ENCODE measurements around the gene EIF4G3.

The EIF4G3 gene

GRCh38 chr1:21069549-21069948 is 107.1 kb downstream of the EIF4G3 start:
- TF ChIP-seq, protein P1, sequence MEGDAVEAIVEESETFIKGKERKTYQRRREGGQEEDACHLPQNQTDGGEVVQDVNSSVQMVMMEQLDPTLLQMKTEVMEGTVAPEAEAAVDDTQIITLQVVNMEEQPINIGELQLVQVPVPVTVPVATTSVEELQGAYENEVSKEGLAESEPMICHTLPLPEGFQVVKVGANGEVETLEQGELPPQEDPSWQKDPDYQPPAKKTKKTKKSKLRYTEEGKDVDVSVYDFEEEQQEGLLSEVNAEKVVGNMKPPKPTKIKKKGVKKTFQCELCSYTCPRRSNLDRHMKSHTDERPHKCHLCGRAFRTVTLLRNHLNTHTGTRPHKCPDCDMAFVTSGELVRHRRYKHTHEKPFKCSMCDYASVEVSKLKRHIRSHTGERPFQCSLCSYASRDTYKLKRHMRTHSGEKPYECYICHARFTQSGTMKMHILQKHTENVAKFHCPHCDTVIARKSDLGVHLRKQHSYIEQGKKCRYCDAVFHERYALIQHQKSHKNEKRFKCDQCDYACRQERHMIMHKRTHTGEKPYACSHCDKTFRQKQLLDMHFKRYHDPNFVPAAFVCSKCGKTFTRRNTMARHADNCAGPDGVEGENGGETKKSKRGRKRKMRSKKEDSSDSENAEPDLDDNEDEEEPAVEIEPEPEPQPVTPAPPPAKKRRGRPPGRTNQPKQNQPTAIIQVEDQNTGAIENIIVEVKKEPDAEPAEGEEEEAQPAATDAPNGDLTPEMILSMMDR (conservative IDR thresholded peaks at IDR 0.05; ENCODE audit: low read depth, low read length) = no peak
- H3K4me3 ChIP-seq (ENCODE audit: low read depth, low read length) = no peak overlapping the region
- DNase-seq (ENCODE audit: low read depth) = peak; percentile 90

DNA sequence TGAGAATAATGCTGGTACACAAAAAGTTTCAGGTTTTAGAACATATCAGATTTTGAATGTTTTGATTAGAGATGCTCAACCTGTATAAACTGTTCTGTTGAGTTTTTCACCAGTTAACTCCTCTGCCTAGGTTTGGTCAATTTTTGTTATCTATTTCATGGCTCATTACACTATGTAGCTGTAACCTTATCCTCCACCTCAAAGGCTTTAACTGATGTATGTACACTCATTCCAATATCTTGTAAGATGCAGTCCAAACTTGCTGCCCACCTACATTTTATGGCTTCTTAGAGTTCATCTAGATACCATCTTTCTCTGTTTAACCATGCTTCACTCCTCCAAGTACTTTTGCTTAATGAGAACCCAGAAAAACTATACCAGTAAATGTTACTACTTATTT is 107.8 kb downstream of the EIF4G3 start:
- DNase-seq (ENCODE audit: low read depth) = no peak
- TF ChIP-seq, protein P1 (conservative IDR thresholded peaks at IDR 0.05; ENCODE audit: low read depth, low read length) = no peak
- H3K4me3 ChIP-seq (ENCODE audit: low read depth, low read length) = no peak overlapping the region

DNA sequence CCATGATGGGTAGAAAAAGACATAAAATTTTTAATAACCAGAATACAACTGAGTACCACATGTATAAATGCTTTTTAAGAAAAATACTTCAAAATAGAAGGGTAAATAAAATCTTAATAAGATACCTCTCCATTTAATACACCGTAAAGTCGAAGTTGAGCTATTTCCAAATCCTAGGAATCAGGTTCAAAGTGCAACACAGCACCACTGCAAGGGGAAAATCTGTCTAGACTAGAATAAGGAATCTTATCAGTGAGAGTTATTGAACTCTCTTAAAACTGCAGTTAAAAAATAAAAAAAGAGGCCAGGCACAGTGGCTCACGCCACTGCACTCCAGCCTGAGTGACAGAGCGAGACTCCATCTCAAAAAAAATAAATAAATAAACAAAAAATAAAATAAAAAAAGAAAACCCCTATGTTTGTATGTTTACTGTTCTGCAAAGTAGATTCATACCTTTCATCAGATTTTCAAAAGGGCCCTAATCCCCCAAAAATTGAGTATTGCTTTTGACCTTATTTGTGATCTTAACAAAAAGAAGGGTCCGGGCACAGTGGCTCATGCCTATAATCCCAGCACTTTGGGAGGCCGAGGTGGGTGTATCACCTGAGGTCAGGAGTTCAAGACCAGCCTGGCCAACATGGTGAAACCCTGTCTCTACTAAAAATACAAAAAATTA is 109.0 kb downstream of the EIF4G3 start:
- no peak for DNase-seq (ENCODE audit: low read depth)
- TF ChIP-seq, protein P1 (conservative IDR thresholded peaks at IDR 0.05; ENCODE audit: low read depth, low read length) = no peak
- no peak overlapping the region for H3K4me3 ChIP-seq (ENCODE audit: low read depth, low read length)

DNA sequence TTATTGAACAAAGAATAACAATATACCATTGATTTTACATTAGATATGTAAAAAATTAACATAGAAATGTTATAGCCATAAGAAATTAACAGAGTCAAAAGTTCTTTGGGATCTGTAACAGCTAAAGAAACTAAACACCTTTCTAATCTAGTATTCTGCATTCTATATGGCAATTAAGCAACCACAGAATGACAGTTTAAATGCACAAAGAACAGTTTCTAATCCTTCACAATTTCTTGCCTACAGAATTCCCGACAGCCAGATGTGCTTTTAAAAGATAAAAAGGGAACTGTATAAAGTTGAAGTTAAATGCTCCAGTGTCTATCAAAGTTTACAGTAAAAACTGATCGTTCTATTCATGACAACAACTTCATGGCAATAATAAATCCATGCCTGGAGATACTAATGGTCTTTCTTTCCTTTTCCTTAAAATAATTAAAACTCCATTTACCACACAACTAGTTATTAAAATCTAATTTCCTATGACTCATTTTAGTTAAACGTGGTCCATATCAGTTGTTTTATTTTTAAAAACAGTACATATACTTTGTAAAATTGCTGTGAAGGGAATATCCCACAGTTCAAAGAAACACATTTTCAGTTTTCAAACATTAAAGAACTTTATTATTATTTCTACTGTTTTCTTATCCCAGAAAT is 110.2 kb downstream of the EIF4G3 start:
- no peak overlapping the region for H3K4me3 ChIP-seq (ENCODE audit: low read depth, low read length)
- DNase-seq (ENCODE audit: low read depth) = no peak
- TF ChIP-seq, protein P1 (conservative IDR thresholded peaks at IDR 0.05; ENCODE audit: low read depth, low read length) = no peak

- no peak for DNase-seq (ENCODE audit: low read depth)
- TF ChIP-seq, protein P1 (conservative IDR thresholded peaks at IDR 0.05; ENCODE audit: low read depth, low read length) = no peak
- H3K4me3 ChIP-seq (ENCODE audit: low read depth, low read length) = no peak overlapping the region
Measured at GRCh38 chr1:21065851-21066250, 110.8 kb downstream of the EIF4G3 start.

- TF ChIP-seq, protein P1 (conservative IDR thresholded peaks at IDR 0.05; ENCODE audit: low read depth, low read length) = no peak
- H3K4me3 ChIP-seq (ENCODE audit: low read depth, low read length) = no peak overlapping the region
- no peak for DNase-seq (ENCODE audit: low read depth)
Measured at GRCh38 chr1:21064057-21064456, 112.6 kb downstream of the EIF4G3 start.

DNA sequence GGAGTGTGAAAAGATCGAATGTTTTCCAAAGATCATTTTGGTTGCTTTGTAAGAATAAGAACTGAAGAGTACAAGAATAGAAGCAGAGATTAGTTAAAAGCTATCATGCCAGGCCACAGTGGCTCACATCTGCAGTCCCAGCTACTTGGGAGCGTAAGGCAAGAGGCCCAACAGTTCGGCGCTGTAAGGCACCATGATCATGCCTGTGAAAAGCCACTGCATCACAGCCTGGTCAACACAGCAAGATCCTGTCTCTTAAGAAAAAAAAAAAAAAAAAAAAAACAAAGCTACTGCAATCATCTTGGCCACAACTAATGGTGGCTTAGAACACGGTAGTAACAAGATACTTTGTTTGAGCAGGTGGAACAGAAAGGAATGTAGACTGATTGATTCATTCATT is 116.2 kb downstream of the EIF4G3 start:
- H3K4me3 ChIP-seq (ENCODE audit: low read depth, low read length) = no peak overlapping the region
- TF ChIP-seq, protein P1 (conservative IDR thresholded peaks at IDR 0.05; ENCODE audit: low read depth, low read length) = no peak
- no peak for DNase-seq (ENCODE audit: low read depth)
